Activated CD4-positive, alpha-beta T cell treated with anti-CD3 and anti-CD28 coated beads, Interleukin-2, Interleukin-4, amounts not matched to agents 100 ng/mL and 50 ng/mL, durations not matched to agents 16 hours and 8 hours (primary cell): ENCODE data around the gene SNX20.
A peak's percentile ranks its signal among the peaks of the same experiment; 100 is the strongest.

Source experiments
- DNase-seq: peaks from one replicate; pipeline ENCODE4 v3.0.0-alpha.2; 2020; ENCODE audit warnings: low spot score

SNX20 gene

GRCh38 chr16:50657241-50657640 lies 23.9 kb downstream of the SNX20 start:
- DNase-seq, result no peak

- DNase-seq, result no peak
Measured at GRCh38 chr16:50655558-50656055, 25.5 kb downstream of the SNX20 start.

GRCh38 chr16:50653633-50654519 lies 27.2 kb downstream of the SNX20 start:
- DNase-seq, result no peak

- DNase-seq, result no peak
Measured at GRCh38 chr16:50652836-50653425, 28.2 kb downstream of the SNX20 start.

GRCh38 chr16:50651835-50652438 lies 29.2 kb downstream of the SNX20 start:
- no peak for DNase-seq

GRCh38 chr16:50646345-50646744 lies 34.8 kb downstream of the SNX20 start:
- DNase-seq, result no peak

GRCh38 chr16:50645563-50646220 lies 35.4 kb downstream of the SNX20 start:
- DNase-seq, result no peak

GRCh38 chr16:50644729-50645128 lies 36.4 kb downstream of the SNX20 start:
- peak; percentile 21 for DNase-seq

GRCh38 chr16:50644245-50644644 lies 36.9 kb downstream of the SNX20 start:
- no peak for DNase-seq

GRCh38 chr16:50643192-50643591 lies 37.9 kb downstream of the SNX20 start:
- DNase-seq, result no peak

- DNase-seq, result no peak
Measured at GRCh38 chr16:50642349-50642748, 38.8 kb downstream of the SNX20 start.

- DNase-seq, result no peak
Measured at GRCh38 chr16:50641818-50642187, 39.3 kb downstream of the SNX20 start.

- DNase-seq, result no peak
Measured at GRCh38 chr16:50640919-50641817, 39.9 kb downstream of the SNX20 start.

- DNase-seq, result no peak
Measured at GRCh38 chr16:50640391-50640790, 40.7 kb downstream of the SNX20 start.

GRCh38 chr16:50638816-50639670 lies 42.1 kb downstream of the SNX20 start:
- no peak for DNase-seq

- DNase-seq, result no peak
Measured at GRCh38 chr16:50637716-50638602, 43.2 kb downstream of the SNX20 start.

GRCh38 chr16:50636753-50637374 lies 44.2 kb downstream of the SNX20 start:
- no peak for DNase-seq

GRCh38 chr16:50635505-50636392 lies 45.4 kb downstream of the SNX20 start:
- peak; percentile 17 for DNase-seq
